Right lobe of liver (tissue), 6 donors: Measurements from ENCODE around the gene GRAMD4. TPM values are rescaled to one million over a fixed set of nuclear protein-coding genes. Genes with fewer than 3 reads are reported as not detected.
A peak's percentile ranks its signal among the peaks of the same experiment; 100 is the strongest.

ENCODE experiments used
- ATAC-seq, 4 donors: fragments of 200-7000 bp; cut with Tn5 transposase; one replicate each; pipeline ENCODE4 v1.9.1; 2020; ENCODE audit warnings: mild to moderate bottlenecking in 4 of 4, moderate library complexity in 4 of 4
- DNase-seq, 3 donors: peaks; one replicate each; pipeline ENCODE4 v3.0.0-alpha.2; 2020
- H3K27ac ChIP-seq, 3 donors: fragments of 200-600 bp; one replicate each; pipeline ENCODE4 v1.8.0; 2022
- H3K27me3 ChIP-seq, 2 donors: fragments of 200-600 bp; one replicate each; pipeline ENCODE4 v1.8.0; 2022
- H3K36me3 ChIP-seq, 4 donors: fragments of 200-600 bp; sonication (generic) in 1 of 4; one replicate each; pipeline versions ENCODE4 v1.5.1 to v1.8.0; 2017 to 2022; ENCODE audit warnings: control low read depth in 1 of 4
- H3K4me1 ChIP-seq, 4 donors: fragments of 200-600 bp; sonication (generic) in 1 of 4; one replicate each; pipeline versions ENCODE4 v1.5.1 to v1.8.0; 2017 to 2022; ENCODE audit warnings: control low read depth in 1 of 4
- H3K4me3 ChIP-seq, 3 donors: fragments of 200-600 bp; one replicate each; pipeline ENCODE4 v1.8.0; 2022
- H3K9me3 ChIP-seq, 4 donors: fragments of 200-600 bp; sonication (generic) in 1 of 4; one replicate each; pipeline versions ENCODE4 v1.5.1 to v1.8.0; 2017 to 2022; ENCODE audit warnings: control low read depth in 1 of 4
- POLR2A ChIP-seq: fragments of 450-650 bp; IDR thresholded peaks from one replicate; pipeline ENCODE4 v1.6.1; 2017; ENCODE audit warnings: antibody characterized with exemption, mild to moderate bottlenecking
- WGBS: methylation state at CpG from one replicate; pipeline ENCODE4 v1.1.6; 2018; ENCODE audit warnings: low coverage, low lambda C conversion rate; ENCODE audit not compliant: insufficient coverage; ENCODE audit errors: missing lambda C conversion rate; 5-methylcytosine and 5-hydroxymethylcytosine counted together
- intact Hi-C, 2 donors: fragments of 100-400 bp; cut with DNase I; formaldehyde crosslinking; loops; one replicate each; pipeline versions ENCODE4 v1.11.2 to v1.14.1; 2022
- total RNA-seq, 6 experiments: library from RNA; depleted of rRNA in 2 of 6; stranded (reverse); fragments of >200 nt in 2 of 6; fragmentation: NEBNext Ultra II Directional in 3 of 6; extraction: Animal tissue kit (Norgen Biotek cat#: 25700) in 3 of 6; gene quantifications; one replicate each; pipeline versions ENCODE4 v1.1.0 to v1.2.4, GENCODE V29; 2016 to 2023
- TF ChIP-seq, protein P1 (sequence below), 4 donors: fragments of 200-600 bp in 3 of 4; fragments of 450-650 bp in 1 of 4; IDR thresholded peaks; one replicate each; pipeline versions ENCODE4 v1.5.1 to v1.8.0; 2016 to 2022; ENCODE audit warnings: antibody characterized with exemption in 4 of 4, mild to moderate bottlenecking in 2 of 4
- donor health status: DM: no; HTN: yes; CAD: no.
- donor health status: DM: no; HTN: no; CAD: no.
- donor health status: DM: no; HTN: no; CAD: no.
- donor health status: DM: no; HTN: yes; CAD: no.
- donor health status: DM: no; HTN: yes; CAD: no.

GRAMD4 gene
- total RNA-seq, 6 experiments from 2014 or later = 29.7 to 72.0 (median 34.8) TPM

DNA sequence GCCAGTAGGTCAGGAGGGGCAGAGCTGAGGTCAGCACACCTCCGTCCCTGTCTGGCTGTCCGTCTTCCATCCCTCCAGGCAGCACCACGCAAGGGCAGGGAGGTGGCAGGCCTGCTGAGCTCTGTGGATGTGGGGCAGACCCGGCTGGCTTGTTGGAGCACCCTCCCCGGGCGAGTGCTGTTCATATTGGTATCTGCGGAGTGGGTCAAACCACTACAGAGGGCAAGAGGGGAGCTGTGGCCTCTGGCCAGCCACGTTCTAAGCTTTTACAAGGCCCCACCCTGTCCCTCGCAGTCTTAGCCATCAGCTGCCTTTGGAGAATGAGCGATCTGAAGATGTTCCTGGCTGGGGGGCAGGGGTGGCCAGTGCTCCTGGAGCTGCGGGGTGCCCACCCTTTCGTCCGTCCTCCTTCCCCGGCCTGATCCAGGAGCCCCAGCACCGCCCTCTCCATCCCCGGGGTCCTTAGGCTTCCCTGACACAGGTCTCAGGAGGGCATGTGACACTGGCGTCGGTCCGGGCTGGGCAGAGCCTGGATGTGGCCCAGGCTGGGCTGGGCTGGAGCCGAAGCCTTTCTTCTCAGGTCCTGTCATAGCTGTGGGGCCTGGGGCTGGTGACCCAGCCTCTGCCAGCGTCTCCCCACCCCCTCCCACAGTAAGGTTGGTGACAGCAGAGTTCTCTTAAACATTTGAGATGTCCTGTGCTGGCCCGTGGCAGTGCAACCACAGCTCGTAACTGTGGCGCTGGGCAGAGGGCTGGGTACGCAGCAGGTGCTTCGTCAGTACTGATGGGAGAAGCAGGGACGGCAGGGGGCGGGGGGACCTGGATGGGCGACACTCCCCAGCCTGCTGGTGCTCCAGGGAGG lies 31.7 kb upstream of the GRAMD4 start:
- 83% methylated on average over 7 of the region's 29 CpGs for WGBS
- no peak for ATAC-seq

DNA sequence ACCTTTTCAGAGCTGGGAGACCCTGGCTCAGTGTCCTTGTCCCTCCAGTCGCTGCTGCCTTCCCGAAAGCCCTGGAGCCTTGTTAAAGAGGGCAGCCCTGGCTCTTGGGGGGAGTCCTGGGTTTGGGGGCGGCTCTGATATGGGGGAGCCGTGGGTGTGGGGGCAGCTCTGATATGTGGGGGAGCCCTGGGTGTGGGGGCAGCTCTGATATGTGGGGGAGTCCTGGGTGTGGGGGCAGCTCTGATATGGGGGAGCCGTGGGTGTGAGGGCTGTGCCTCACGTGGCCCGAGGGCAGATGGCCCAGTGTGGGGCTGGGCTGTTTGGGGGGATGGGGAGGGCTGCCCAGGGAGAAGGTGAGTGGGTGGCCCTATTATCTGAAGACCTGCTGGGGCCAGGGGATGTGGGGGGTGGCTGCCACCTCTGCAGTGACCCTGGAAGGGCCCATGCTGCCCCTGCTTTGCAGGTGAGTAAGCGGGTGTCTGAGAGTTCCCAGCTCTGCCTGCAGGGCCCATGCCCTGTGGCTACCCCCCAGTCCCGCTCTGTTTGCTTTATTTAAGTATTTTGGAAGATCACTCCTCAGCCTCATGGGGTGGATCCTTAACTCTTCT lies 30.9 kb upstream of the GRAMD4 start:
- no peak for ATAC-seq
- Histone ChIP-seq H3K9me3 (no peaks in the 10 kb centered on the region), H3K27ac (no peak overlapping the region), H3K4me1 (no peaks in the 10 kb centered on the region), H3K27me3 (no peaks in the 10 kb centered on the region), H3K4me3 (no peak overlapping the region), H3K36me3 (no peaks in the 10 kb centered on the region)
- TF ChIP-seq, protein P1, sequence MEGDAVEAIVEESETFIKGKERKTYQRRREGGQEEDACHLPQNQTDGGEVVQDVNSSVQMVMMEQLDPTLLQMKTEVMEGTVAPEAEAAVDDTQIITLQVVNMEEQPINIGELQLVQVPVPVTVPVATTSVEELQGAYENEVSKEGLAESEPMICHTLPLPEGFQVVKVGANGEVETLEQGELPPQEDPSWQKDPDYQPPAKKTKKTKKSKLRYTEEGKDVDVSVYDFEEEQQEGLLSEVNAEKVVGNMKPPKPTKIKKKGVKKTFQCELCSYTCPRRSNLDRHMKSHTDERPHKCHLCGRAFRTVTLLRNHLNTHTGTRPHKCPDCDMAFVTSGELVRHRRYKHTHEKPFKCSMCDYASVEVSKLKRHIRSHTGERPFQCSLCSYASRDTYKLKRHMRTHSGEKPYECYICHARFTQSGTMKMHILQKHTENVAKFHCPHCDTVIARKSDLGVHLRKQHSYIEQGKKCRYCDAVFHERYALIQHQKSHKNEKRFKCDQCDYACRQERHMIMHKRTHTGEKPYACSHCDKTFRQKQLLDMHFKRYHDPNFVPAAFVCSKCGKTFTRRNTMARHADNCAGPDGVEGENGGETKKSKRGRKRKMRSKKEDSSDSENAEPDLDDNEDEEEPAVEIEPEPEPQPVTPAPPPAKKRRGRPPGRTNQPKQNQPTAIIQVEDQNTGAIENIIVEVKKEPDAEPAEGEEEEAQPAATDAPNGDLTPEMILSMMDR (IDR thresholded peaks at IDR 0.05) = no peak
- TF ChIP-seq POLR2A = no peak
- intact Hi-C loops = loop anchor here (5.0 to 10.0 kb wide), 2 partner anchors 38 to 46 kb away; no protein-coding TSS in a partner anchor
- no peak for DNase-seq
- WGBS = 80% methylated on average over 6 of the region's 9 CpGs

More for the DNA sequence above, 31.7 kb upstream of the GRAMD4 start:
- no peak for TF ChIP-seq POLR2A
- TF ChIP-seq, protein P1 (IDR thresholded peaks at IDR 0.05) = no peak
- no peak overlapping the region for H3K4me3 ChIP-seq
- no peaks in the 10 kb centered on the region for H3K36me3 ChIP-seq
- H3K27me3 ChIP-seq = no peaks in the 10 kb centered on the region
- intact Hi-C loops = loop anchor here (5.0 to 10.0 kb wide), 2 partner anchors 39 to 46 kb away; no protein-coding TSS in a partner anchor
- no peak overlapping the region for H3K27ac ChIP-seq
- DNase-seq = peak; percentile 22 to 50 (median 45)
- no peaks in the 10 kb centered on the region for H3K9me3 ChIP-seq
- no peaks in the 10 kb centered on the region for H3K4me1 ChIP-seq

DNA sequence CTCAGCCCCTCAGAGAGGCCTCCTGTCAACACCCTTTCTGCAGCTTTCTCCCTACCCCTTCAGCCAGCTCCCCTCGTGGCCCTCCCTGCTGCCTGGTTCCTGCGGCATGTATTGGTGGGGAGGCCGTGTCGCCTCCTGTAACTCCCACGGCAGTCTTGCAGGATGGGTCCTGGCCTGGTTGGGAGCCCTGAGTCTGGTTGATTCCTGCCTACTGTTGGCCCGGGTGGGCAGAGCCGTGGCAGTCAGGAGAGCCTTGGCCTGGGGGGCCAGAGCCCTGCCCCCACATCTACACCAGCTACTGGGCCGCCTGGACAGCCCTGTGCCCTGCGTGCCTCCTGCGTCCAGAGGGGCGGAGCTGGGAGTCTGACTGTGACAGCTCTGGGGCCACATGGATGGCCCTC lies 30.3 kb upstream of the GRAMD4 start:
- H3K4me3 ChIP-seq = no peak overlapping the region
- H3K36me3 ChIP-seq = no peaks in the 10 kb centered on the region
- H3K9me3 ChIP-seq = no peaks in the 10 kb centered on the region
- DNase-seq = peak in 1 of 3 donors; percentile 53
- no peak overlapping the region for H3K27ac ChIP-seq
- WGBS = 98% methylated on average over 5 of the region's 11 CpGs
- TF ChIP-seq, protein P1 (IDR thresholded peaks at IDR 0.05) = no peak
- no peak for TF ChIP-seq POLR2A
- ATAC-seq = no peak
- H3K4me1 ChIP-seq = no peaks in the 10 kb centered on the region
- no peaks in the 10 kb centered on the region for H3K27me3 ChIP-seq
- intact Hi-C loops = loop anchor here (5.0 to 10.0 kb wide), 2 partner anchors 37 to 45 kb away; no protein-coding TSS in a partner anchor

DNA sequence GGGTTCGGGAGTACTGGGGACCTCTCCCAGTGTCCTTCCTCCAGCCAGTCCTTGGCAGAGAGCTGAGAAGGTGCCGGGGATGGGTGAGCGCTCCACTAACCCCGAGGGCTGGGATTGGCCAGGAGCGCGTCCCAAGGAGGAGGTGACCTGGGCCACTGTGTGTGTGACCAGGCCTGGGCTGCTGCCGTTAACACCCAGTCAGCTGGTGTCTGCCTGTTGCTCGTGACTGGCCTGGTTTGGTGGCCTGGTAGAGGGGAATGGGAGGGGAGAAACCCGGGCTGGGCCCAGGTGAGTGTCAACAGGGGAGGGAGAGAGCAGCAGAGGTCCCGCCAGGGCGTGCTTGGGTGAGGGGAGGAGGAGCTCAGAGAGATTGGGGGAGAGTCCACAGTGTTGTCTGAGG lies 29.9 kb upstream of the GRAMD4 start:
- H3K9me3 ChIP-seq = no peaks in the 10 kb centered on the region
- peak in 2 of 3 donors; percentile 19 to 52 for DNase-seq
- no peak for TF ChIP-seq POLR2A
- TF ChIP-seq, protein P1 (IDR thresholded peaks at IDR 0.05) = no peak
- 65% methylated on average over 5 of the region's 11 CpGs for WGBS
- H3K27me3 ChIP-seq = no peaks in the 10 kb centered on the region
- no peak overlapping the region for H3K4me3 ChIP-seq
- H3K36me3 ChIP-seq = no peaks in the 10 kb centered on the region
- no peak for ATAC-seq
- H3K27ac ChIP-seq = no peak overlapping the region
- H3K4me1 ChIP-seq = no peaks in the 10 kb centered on the region
- intact Hi-C loops = no loop called here
